Hepatocyte (in vitro differentiated cells): ENCODE measurements around the gene CDK19.

Experiments
- CTCF ChIP-seq: fragments of 200-600 bp; sonication (generic); IDR thresholded peaks from 2 replicates; pipeline ENCODE4 v1.5.1; 2016; ENCODE audit warnings: antibody characterized with exemption, mild to moderate bottlenecking; ENCODE audit not compliant: poor library complexity
- EZH2 ChIP-seq: fragments of 200-600 bp; sonication (generic); IDR thresholded peaks from 2 replicates; pipeline ENCODE4 v1.6.1; 2016; ENCODE audit warnings: antibody characterized with exemption, mild to moderate bottlenecking, borderline replicate concordance
- EZH2phosphoT487 ChIP-seq: fragments of 200-600 bp; sonication (generic); IDR thresholded peaks from one replicate; pipeline ENCODE4 v1.6.1; 2018; ENCODE audit warnings: antibody characterized with exemption, mild to moderate bottlenecking, low read depth, moderate library complexity; ENCODE audit not compliant: unreplicated experiment, severe bottlenecking

GRCh38 chr6:110649704-110650103 lies 165.6 kb downstream of the CDK19 start:
- TF ChIP-seq CTCF: no peak
- no peak for TF ChIP-seq EZH2
- TF ChIP-seq EZH2phosphoT487: no peak
